Loucy (cell line): ENCODE measurements around the gene NAA50.
A peak's percentile ranks its signal among the peaks of the same experiment; 100 is the strongest.

ENCODE experiments used
- H2AFZ ChIP-seq: fragments of 200-600 bp; sonication (generic); 2 replicates; pipeline ENCODE4 v1.6.0; 2016; ENCODE audit warnings: antibody characterized with exemption, mild to moderate bottlenecking, low read length, moderate library complexity
- H3F3A ChIP-seq: fragments of 200-600 bp; 2 replicates; pipeline ENCODE4 v1.6.0; 2016; ENCODE audit warnings: antibody characterized with exemption, low read depth, mild to moderate bottlenecking
- H3K27me3 ChIP-seq: fragments of 200-600 bp; sonication (generic); 2 replicates; pipeline ENCODE4 v1.6.1; 2014; ENCODE audit warnings: low read length, mild to moderate bottlenecking; ENCODE audit not compliant: insufficient read depth, poor library complexity, severe bottlenecking
- H3K36me3 ChIP-seq: fragments of 200-600 bp; sonication (generic); 2 replicates; pipeline ENCODE4 v1.6.1; 2016; ENCODE audit warnings: low read length; ENCODE audit not compliant: insufficient read depth
- H3K4me1 ChIP-seq: fragments of 200-600 bp; sonication (generic); 2 replicates; pipeline ENCODE4 v1.5.1; 2014; ENCODE audit warnings: low read length, mild to moderate bottlenecking; ENCODE audit not compliant: insufficient read depth, poor library complexity, severe bottlenecking
- H3K4me2 ChIP-seq: fragments of 200-600 bp; sonication (generic); 2 replicates; pipeline ENCODE4 v1.6.0; 2014; ENCODE audit warnings: antibody characterized with exemption, low read length, low read depth, mild to moderate bottlenecking; ENCODE audit not compliant: poor library complexity, severe bottlenecking
- H3K4me3 ChIP-seq: fragments of 200-600 bp; sonication (generic); 2 replicates; pipeline ENCODE4 v1.5.1; 2014; ENCODE audit warnings: low read length, mild to moderate bottlenecking, mixed read lengths; ENCODE audit not compliant: poor library complexity, severe bottlenecking
- H3K79me2 ChIP-seq: fragments of 200-600 bp; sonication (generic); 2 replicates; pipeline ENCODE4 v1.6.1; 2014; ENCODE audit warnings: low read length; ENCODE audit not compliant: insufficient read depth
- H3K9ac ChIP-seq: fragments of 200-600 bp; sonication (generic); 2 replicates; pipeline ENCODE4 v1.6.0; 2014; ENCODE audit warnings: mild to moderate bottlenecking, low read depth, low read length, moderate library complexity; ENCODE audit not compliant: poor library complexity, severe bottlenecking
- H3K9me2 ChIP-seq: fragments of 200-600 bp; sonication (generic); replicated peaks from 2 replicates; pipeline ENCODE4 v1.6.1; 2016; ENCODE audit warnings: low read depth, low read length, mixed read lengths
- H3K9me3 ChIP-seq: fragments of 200-600 bp; sonication (generic); 2 replicates; pipeline ENCODE4 v1.6.1; 2014; ENCODE audit warnings: mild to moderate bottlenecking, antibody characterized with exemption, low read length, low read depth; ENCODE audit not compliant: insufficient read depth
- H4K20me1 ChIP-seq: fragments of 200-600 bp; sonication (generic); 2 replicates; pipeline ENCODE4 v1.6.0; 2014; ENCODE audit warnings: antibody characterized with exemption, low read length, mild to moderate bottlenecking; ENCODE audit not compliant: insufficient read depth, poor library complexity, severe bottlenecking
- CTCF ChIP-seq: fragments of 200-600 bp; sonication (generic); conservative IDR thresholded peaks from 2 replicates; pipeline ENCODE4 v1.5.1; 2014; ENCODE audit warnings: mild to moderate bottlenecking, antibody characterized with exemption, low read length
- EZH2phosphoT487 ChIP-seq: fragments of 200-600 bp; IDR thresholded peaks from 2 replicates; pipeline ENCODE4 v1.6.1; 2018; ENCODE audit warnings: antibody characterized with exemption, mild to moderate bottlenecking, moderate library complexity, borderline replicate concordance

Gene NAA50

DNA sequence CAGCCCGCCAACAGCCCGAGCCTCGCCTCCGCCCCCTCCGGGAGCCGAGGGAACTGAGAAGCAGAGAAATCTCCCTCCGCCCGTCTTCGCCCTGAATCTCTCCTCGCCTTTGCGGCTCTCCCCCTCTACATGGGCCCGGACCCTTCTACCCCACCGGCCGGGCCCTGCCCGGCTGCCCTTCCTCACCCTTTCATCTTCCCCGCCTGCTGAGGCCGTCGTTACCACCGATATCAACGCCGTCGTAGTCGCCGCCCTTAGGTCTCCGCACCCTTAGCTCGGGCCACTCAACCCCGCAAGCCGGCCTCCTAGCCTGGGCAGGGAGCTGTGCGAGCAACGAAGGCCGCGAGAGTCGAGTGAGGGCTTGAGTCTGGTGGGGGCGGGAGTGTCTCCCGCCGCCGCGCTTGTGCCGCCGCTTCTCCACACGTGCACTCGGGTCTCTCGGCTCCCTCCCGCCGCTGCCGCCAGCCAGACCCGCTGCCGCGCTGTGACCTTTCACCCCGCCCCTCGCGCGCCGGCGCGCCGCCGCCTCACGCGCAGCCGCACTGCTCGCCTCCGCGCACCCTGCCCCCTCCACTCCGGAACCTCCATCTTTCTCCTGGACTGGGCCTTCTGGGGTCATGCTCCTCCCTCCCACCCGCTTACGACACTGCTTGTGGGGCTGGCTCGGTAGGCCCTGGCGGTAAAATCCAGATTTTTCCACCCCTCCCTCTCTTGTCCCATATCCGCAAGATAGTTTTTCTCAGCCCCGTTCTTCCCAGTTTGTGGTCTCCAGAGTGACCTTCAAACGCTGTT lies at the start of gene NAA50:
Gene NAA50, minus strand, starts transcription at position 494 of the 792 bp plus-strand sequence. Its CDS starts 300 bp downstream, at position 194.
- H3K36me3 ChIP-seq = no peaks in the 10 kb centered on the region
- H3K4me3 ChIP-seq = peak within 1 kb of the TSS; percentile 96
- peaks cover 68% of the 10 kb centered on the region for H3K79me2 ChIP-seq
- no peaks in the 10 kb centered on the region for H3F3A ChIP-seq
- H3K9ac ChIP-seq = peak within 1 kb of the TSS; percentile 99
- peak within 1 kb of the TSS; percentile 84 for H3K4me2 ChIP-seq
- H3K9me3 ChIP-seq = no peaks in the 10 kb centered on the region
- no peaks in the 10 kb centered on the region for H3K9me2 ChIP-seq
- TF ChIP-seq EZH2phosphoT487 (no peak), CTCF (no peak)
- H4K20me1 ChIP-seq = peaks cover 39% of the 10 kb centered on the region
- H3K27me3 ChIP-seq = no peaks in the 10 kb centered on the region
- H2AFZ ChIP-seq = peak within 1 kb of the TSS; percentile 99
- peaks cover 63% of the 10 kb centered on the region for H3K4me1 ChIP-seq

- H3K79me2 ChIP-seq = no peaks in the 10 kb centered on the region
- no peak overlapping the region for H3K9ac ChIP-seq
- H3K4me1 ChIP-seq = no peaks in the 10 kb centered on the region
- no peaks in the 10 kb centered on the region for H4K20me1 ChIP-seq
- H3K4me2 ChIP-seq = no peak overlapping the region
- H3K9me2 ChIP-seq = no peaks in the 10 kb centered on the region
- H3K9me3 ChIP-seq = no peaks in the 10 kb centered on the region
- peaks cover 16% of the 10 kb centered on the region; the same call in 1 of the 2 replicates for H3K36me3 ChIP-seq
- no peak overlapping the region for H3K4me3 ChIP-seq
- no peaks in the 10 kb centered on the region for H3K27me3 ChIP-seq
- no peaks in the 10 kb centered on the region for H3F3A ChIP-seq
- TF ChIP-seq EZH2phosphoT487 = no peak
- no peak for TF ChIP-seq CTCF
- no peak overlapping the region for H2AFZ ChIP-seq
Measured at GRCh38 chr3:113795693-113796092, 49.6 kb upstream of the NAA50 start.

DNA sequence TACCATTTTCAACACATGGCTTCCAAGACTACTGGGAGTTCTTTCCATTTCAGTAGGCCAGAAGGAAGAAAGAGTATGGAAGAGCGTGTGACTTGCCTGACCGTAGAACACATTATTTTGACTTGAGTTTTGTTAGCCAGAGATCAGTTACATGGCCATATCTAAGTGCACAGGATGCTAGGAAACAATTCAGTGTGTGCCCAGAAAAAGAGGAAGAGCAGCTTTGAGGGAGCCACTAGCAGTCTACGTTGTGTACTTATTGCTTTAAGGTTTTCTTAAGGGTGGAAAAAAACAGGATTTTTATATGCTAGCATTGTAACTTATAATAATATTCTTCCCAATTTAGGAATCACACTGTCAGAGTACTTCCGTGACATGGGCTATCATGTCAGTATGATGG lies 48.5 kb upstream of the NAA50 start:
- H2AFZ ChIP-seq = no peak overlapping the region
- H3F3A ChIP-seq = no peaks in the 10 kb centered on the region
- H3K4me3 ChIP-seq = no peak overlapping the region
- TF ChIP-seq EZH2phosphoT487 = no peak
- H3K27me3 ChIP-seq = no peaks in the 10 kb centered on the region
- no peaks in the 10 kb centered on the region for H4K20me1 ChIP-seq
- H3K79me2 ChIP-seq = no peaks in the 10 kb centered on the region
- H3K4me1 ChIP-seq = no peaks in the 10 kb centered on the region
- no peak overlapping the region for H3K9ac ChIP-seq
- H3K9me2 ChIP-seq = no peaks in the 10 kb centered on the region
- peaks cover 19% of the 10 kb centered on the region; the same call in 1 of the 2 replicates for H3K36me3 ChIP-seq
- H3K4me2 ChIP-seq = no peak overlapping the region
- H3K9me3 ChIP-seq = no peaks in the 10 kb centered on the region
